ENCODE measurements around the gene ST7. TPM values are rescaled to one million over a fixed set of nuclear protein-coding genes. Genes with fewer than 3 reads are reported as not detected.

ST7 gene
- total and polyA plus RNA-seq, 2 donors (not counting 3 experiments of a cell fraction or from before 2014, with no cell fraction given): 18.6 to 24.9 TPM

DNA sequence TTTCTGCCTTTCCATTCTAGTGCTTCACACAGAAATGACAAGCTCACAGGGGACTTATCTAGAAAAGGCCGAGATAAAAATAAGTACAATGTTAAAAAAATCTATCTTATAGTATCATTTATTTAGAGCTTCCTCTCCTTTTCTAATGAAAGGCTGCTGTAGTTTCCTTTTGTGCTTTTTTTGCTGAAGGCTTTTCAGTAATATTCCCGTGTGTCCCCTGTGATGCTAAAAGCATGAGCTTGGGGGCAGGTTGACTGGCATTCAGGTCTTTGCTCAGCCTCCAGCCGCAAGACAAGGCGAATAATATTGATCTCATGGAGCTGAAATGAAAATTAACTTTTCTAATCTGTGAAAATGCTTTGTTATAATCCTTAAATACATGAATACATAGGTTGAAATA lies 143.0 kb downstream of the ST7 start:
- H3K4me1 ChIP-seq (ENCODE audit: control insufficient read depth, extremely low read depth, insufficient read depth, low read length): peaks cover 4% of the 10 kb centered on the region
- no peak overlapping the region for H3K27ac ChIP-seq (ENCODE audit: insufficient read depth, low read depth, low read length)
- H3K4me2 ChIP-seq (ENCODE audit: insufficient read depth, low read length): no peak overlapping the region
- FAIRE-seq: no peak
- H3K36me3 ChIP-seq (ENCODE audit: control insufficient read depth in 2 of 2, extremely low read depth in 1 of 2, insufficient read depth in 2 of 2, low read length in 2 of 2): no peaks in the 10 kb centered on the region
- H3K9ac ChIP-seq (replicated peaks; ENCODE audit: extremely low read depth, insufficient read depth, low read length): no peak overlapping the region
- H3K9me1 ChIP-seq (replicated peaks; ENCODE audit: control insufficient read depth, extremely low read depth, insufficient read depth, low read length): no peaks in the 10 kb centered on the region
- no peaks in the 10 kb centered on the region for H4K20me1 ChIP-seq (replicated peaks; ENCODE audit: control insufficient read depth, extremely low read depth, insufficient read depth, low read length)
- no peaks in the 10 kb centered on the region for H3K79me2 ChIP-seq (ENCODE audit: control insufficient read depth, insufficient read depth, low read length)
- dilution Hi-C loops (cut with MboI; ENCODE audit: extremely low pct_ligation_motif_present, low sequenced_read_pairs) (no loop called here), intact Hi-C loops (cut with micrococcal nuclease) (no loop called here)
- no peaks in the 10 kb centered on the region for H3K9me3 ChIP-seq (replicated peaks; ENCODE audit: control insufficient read depth, insufficient read depth, low read length)
- no peak for DNase-seq (ENCODE audit: low read depth, low spot score)
- no peak overlapping the region for H2AFZ ChIP-seq (ENCODE audit: low read depth, low read length)
- no peaks in the 10 kb centered on the region for H3K27me3 ChIP-seq (ENCODE audit: control insufficient read depth in 2 of 2, insufficient read depth in 2 of 2, low read length in 2 of 2)
- no TSS peak for BruUV-seq (replicated peaks)
- ChIA-PET POLR2A (no interaction called here), CTCF (interaction anchor here (0.7 to 1.2 kb wide), 5 partner anchors 8 to 1620 kb away, joined by 4 to 5 read pairs (median 4); no protein-coding TSS in a partner anchor)
- TF ChIP-seq JUN (IDR thresholded peaks at IDR 0.05; ENCODE audit: borderline replicate concordance, insufficient read depth, insufficient read length, low read depth) (no peak), POLR2AphosphoS5 (IDR thresholded peaks at IDR 0.05; ENCODE audit: insufficient read depth, low read depth, low read length) (no peak), EZH2 (IDR thresholded peaks at IDR 0.05; ENCODE audit: borderline replicate concordance, low read depth, low read length, severe bottlenecking) (no peak), GATA2 (IDR thresholded peaks at IDR 0.05; ENCODE audit: insufficient read depth, insufficient read length, low read depth, low read length) (no peak), FOS (IDR thresholded peaks at IDR 0.05; ENCODE audit: borderline replicate concordance, insufficient read depth, low read length) (no peak), MYC (IDR thresholded peaks at IDR 0.05; ENCODE audit: low read depth, low read length) (no peak), MAX (IDR thresholded peaks at IDR 0.05; ENCODE audit: insufficient read depth, insufficient read length) (no peak), POLR2A (IDR thresholded peaks at IDR 0.05; ENCODE audit: low read depth, low read length) (no peak)
- TF ChIP-seq, protein P1, sequence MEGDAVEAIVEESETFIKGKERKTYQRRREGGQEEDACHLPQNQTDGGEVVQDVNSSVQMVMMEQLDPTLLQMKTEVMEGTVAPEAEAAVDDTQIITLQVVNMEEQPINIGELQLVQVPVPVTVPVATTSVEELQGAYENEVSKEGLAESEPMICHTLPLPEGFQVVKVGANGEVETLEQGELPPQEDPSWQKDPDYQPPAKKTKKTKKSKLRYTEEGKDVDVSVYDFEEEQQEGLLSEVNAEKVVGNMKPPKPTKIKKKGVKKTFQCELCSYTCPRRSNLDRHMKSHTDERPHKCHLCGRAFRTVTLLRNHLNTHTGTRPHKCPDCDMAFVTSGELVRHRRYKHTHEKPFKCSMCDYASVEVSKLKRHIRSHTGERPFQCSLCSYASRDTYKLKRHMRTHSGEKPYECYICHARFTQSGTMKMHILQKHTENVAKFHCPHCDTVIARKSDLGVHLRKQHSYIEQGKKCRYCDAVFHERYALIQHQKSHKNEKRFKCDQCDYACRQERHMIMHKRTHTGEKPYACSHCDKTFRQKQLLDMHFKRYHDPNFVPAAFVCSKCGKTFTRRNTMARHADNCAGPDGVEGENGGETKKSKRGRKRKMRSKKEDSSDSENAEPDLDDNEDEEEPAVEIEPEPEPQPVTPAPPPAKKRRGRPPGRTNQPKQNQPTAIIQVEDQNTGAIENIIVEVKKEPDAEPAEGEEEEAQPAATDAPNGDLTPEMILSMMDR (IDR thresholded peaks at IDR 0.05; ENCODE audit: extremely low read depth in 1 of 2, insufficient read depth in 1 of 2, low read depth in 1 of 2, low read length in 2 of 2): no peak
- no peak overlapping the region for H3K4me3 ChIP-seq (replicated peaks in 1 of 3; ENCODE audit: insufficient read depth in 1 of 3, low read depth in 1 of 3, low read length in 3 of 3)

All from endothelial cell of umbilical vein (primary cell).